ENCODE data around the gene TMEM132D.
"Not testable (repeated sequence)": the region's sequence is repeated elsewhere in the genome, so short reads cannot be mapped to it uniquely, and the experiment has no call there.

DNA sequence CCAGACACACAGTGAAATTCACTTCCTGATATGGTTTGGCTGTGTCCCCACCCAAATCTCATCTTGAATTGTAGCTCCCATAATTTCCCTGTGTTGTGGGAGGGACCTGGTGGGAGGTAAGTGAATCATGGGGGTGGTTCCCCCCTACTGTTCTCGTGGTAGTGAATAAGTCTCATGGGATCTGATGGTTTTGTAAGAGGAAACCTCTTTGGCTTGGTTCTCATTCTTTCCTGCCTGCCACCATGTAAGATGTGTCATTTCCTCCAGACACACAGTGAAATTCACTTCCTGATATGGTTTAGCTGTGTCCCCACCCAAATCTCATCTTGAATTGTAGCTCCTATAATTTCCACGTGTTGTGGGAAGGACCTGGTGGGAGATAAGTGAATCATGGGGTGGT lies 354.8 kb downstream of the TMEM132D start:
- TF ChIP-seq, protein P1, sequence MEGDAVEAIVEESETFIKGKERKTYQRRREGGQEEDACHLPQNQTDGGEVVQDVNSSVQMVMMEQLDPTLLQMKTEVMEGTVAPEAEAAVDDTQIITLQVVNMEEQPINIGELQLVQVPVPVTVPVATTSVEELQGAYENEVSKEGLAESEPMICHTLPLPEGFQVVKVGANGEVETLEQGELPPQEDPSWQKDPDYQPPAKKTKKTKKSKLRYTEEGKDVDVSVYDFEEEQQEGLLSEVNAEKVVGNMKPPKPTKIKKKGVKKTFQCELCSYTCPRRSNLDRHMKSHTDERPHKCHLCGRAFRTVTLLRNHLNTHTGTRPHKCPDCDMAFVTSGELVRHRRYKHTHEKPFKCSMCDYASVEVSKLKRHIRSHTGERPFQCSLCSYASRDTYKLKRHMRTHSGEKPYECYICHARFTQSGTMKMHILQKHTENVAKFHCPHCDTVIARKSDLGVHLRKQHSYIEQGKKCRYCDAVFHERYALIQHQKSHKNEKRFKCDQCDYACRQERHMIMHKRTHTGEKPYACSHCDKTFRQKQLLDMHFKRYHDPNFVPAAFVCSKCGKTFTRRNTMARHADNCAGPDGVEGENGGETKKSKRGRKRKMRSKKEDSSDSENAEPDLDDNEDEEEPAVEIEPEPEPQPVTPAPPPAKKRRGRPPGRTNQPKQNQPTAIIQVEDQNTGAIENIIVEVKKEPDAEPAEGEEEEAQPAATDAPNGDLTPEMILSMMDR (IDR thresholded peaks at IDR 0.05) = not testable (repeated sequence)
- TF ChIP-seq REST (IDR thresholded peaks at IDR 0.05; ENCODE audit: insufficient read depth in 1 of 2, low read depth in 2 of 2, low read length in 1 of 2); POLR2AphosphoS5 (IDR thresholded peaks at IDR 0.05; ENCODE audit: low read depth, low read length); SIN3A (IDR thresholded peaks at IDR 0.05; ENCODE audit: borderline replicate concordance, insufficient read depth, low read depth, low read length): not testable (repeated sequence)
